CD14-positive monocyte (primary cell): ENCODE data around the gene MTUS2. TPM values are rescaled to one million over a fixed set of nuclear protein-coding genes. Genes with fewer than 3 reads are reported as not detected.
A peak's percentile ranks its signal among the peaks of the same experiment; 100 is the strongest.

Experiments
- DNase-seq, 3 donors: peaks; one replicate each; pipeline ENCODE4 v3.0.0-alpha.2; 2011 to 2022
- H2AFZ ChIP-seq: 2 replicates; pipeline ENCODE4 v1.6.0; 2012; ENCODE audit warnings: mild to moderate bottlenecking, low read depth, low read length, inconsistent platforms; ENCODE audit not compliant: insufficient read depth, poor library complexity, severe bottlenecking
- H3K27ac ChIP-seq, 2 donors: 1 replicate in 1 of 2; 2 replicates in 1 of 2; pipeline ENCODE4 v1.5.1; 2012 to 2013; ENCODE audit warnings: low read length in 2 of 2, control low read depth in 1 of 2, inconsistent platforms in 1 of 2, low read depth in 1 of 2, mild to moderate bottlenecking in 1 of 2
- H3K27me3 ChIP-seq, 2 donors: one replicate each; pipeline versions ENCODE4 v1.6.0 to v1.6.1; 2011 to 2013; ENCODE audit warnings: low read length in 2 of 2; ENCODE audit not compliant: control insufficient read depth in 2 of 2, insufficient read depth in 2 of 2
- H3K36me3 ChIP-seq, 2 donors: replicated peaks in 1 of 2; 1 replicate in 1 of 2; 2 replicates in 1 of 2; pipeline versions ENCODE4 v1.5.1 to v1.6.1; 2012 to 2013; ENCODE audit warnings: low read length in 2 of 2, control low read depth in 1 of 2, inconsistent platforms in 1 of 2, mild to moderate bottlenecking in 1 of 2; ENCODE audit not compliant: insufficient read depth in 2 of 2, control insufficient read depth in 1 of 2
- H3K4me1 ChIP-seq, 2 donors: 1 replicate in 1 of 2; 2 replicates in 1 of 2; pipeline versions ENCODE4 v1.5.1 to v1.6.1; 2012 to 2013; ENCODE audit warnings: low read length in 2 of 2, control low read depth in 1 of 2, inconsistent platforms in 1 of 2, mild to moderate bottlenecking in 1 of 2, moderate library complexity in 1 of 2; ENCODE audit not compliant: insufficient read depth in 2 of 2, control insufficient read depth in 1 of 2
- H3K4me2 ChIP-seq: replicated peaks from 2 replicates; pipeline ENCODE3; 2012; ENCODE audit warnings: low read length, moderate library complexity, mild to moderate bottlenecking; ENCODE audit not compliant: poor library complexity, severe bottlenecking; ENCODE audit errors: extremely low read depth
- H3K4me3 ChIP-seq, 3 experiments: fragments of 200-600 bp in 1 of 3; sonication (generic) in 1 of 3; replicated peaks in 1 of 3; 1 replicate in 2 of 3; 2 replicates in 1 of 3; pipeline ENCODE4 v1.5.1; 2011 to 2013; ENCODE audit warnings: low read length in 3 of 3, mild to moderate bottlenecking in 3 of 3, control low read depth in 2 of 3, low read depth in 2 of 3, inconsistent platforms in 1 of 3, moderate library complexity in 1 of 3
- H3K79me2 ChIP-seq: 2 replicates; pipeline ENCODE4 v1.6.0; 2012; ENCODE audit warnings: mild to moderate bottlenecking, control low read depth, inconsistent platforms, low read length, moderate library complexity; ENCODE audit not compliant: insufficient read depth
- H3K9ac ChIP-seq: 2 replicates; pipeline ENCODE4 v1.6.0; 2017; ENCODE audit warnings: low read length, mild to moderate bottlenecking; ENCODE audit not compliant: insufficient read depth, poor library complexity, severe bottlenecking
- H3K9me3 ChIP-seq, 2 donors: replicated peaks in 1 of 2; 1 replicate in 1 of 2; 2 replicates in 1 of 2; pipeline versions ENCODE4 v1.5.1 to v1.6.1; 2012 to 2013; ENCODE audit warnings: low read length in 2 of 2, control low read depth in 1 of 2; ENCODE audit not compliant: control insufficient read depth in 1 of 2, insufficient read depth in 1 of 2
- H4K20me1 ChIP-seq: 2 replicates; pipeline ENCODE4 v1.6.0; 2012; ENCODE audit warnings: mild to moderate bottlenecking, low read length, control low read depth, moderate library complexity; ENCODE audit not compliant: insufficient read depth
- H3K27ac Mint-ChIP-seq, 7 donors: one replicate each; pipeline ENCODE4 v1.8.0; 2020; ENCODE audit warnings: mild to moderate bottlenecking in 7 of 7, mixed read lengths in 7 of 7, moderate library complexity in 6 of 7, inconsistent platforms in 2 of 7
- H3K27me3 Mint-ChIP-seq, 3 donors: one replicate each; pipeline ENCODE4 v1.8.0; 2021 to 2022; ENCODE audit warnings: low read depth in 3 of 3, mild to moderate bottlenecking in 3 of 3, mixed read lengths in 3 of 3, moderate library complexity in 3 of 3, inconsistent platforms in 1 of 3
- H3K36me3 Mint-ChIP-seq, 2 donors: one replicate each; pipeline ENCODE4 v1.8.0; 2020; ENCODE audit warnings: mixed read lengths in 2 of 2, inconsistent platforms in 1 of 2, mild to moderate bottlenecking in 1 of 2
- H3K4me1 Mint-ChIP-seq: one replicate; pipeline ENCODE4 v1.8.0; 2020; ENCODE audit warnings: mild to moderate bottlenecking, mixed read lengths
- H3K4me3 Mint-ChIP-seq, 2 donors: one replicate each; pipeline ENCODE4 v1.8.0; 2020; ENCODE audit warnings: mild to moderate bottlenecking in 2 of 2, mixed read lengths in 2 of 2, moderate library complexity in 1 of 2
- H3K9me3 Mint-ChIP-seq, 7 donors: one replicate each; pipeline ENCODE4 v1.8.0; 2020 to 2022; ENCODE audit warnings: mixed read lengths in 7 of 7, mild to moderate bottlenecking in 6 of 7, moderate library complexity in 6 of 7, inconsistent platforms in 2 of 7
- CTCF ChIP-seq: fragments of 200-600 bp; IDR thresholded peaks from one replicate; pipeline ENCODE4 v1.8.0; 2022; ENCODE audit warnings: antibody characterized with exemption, mild to moderate bottlenecking
- WGBS: methylation state at CpG from one replicate; pipeline ENCODE4 v1.1.5; 2013; ENCODE audit warnings: missing lambda C conversion rate; ENCODE audit not compliant: insufficient coverage; 5-methylcytosine and 5-hydroxymethylcytosine counted together
- intact Hi-C, 2 donors: fragments of 100-400 bp; cut with micrococcal nuclease; formaldehyde crosslinking; loops; one replicate each; pipeline versions ENCODE4 v1.15.0 to v1.15.1; 2023
- polyA plus RNA-seq, 3 donors: library from polyadenylated mRNA; depleted of rRNA in 1 of 3; unstranded in 2 of 3; stranded (reverse) in 1 of 3; fragments of 300-500 nt in 2 of 3; fragments of >200 nt in 1 of 3; fragmentation: Illumina TruSeq in 2 of 3; gene quantifications; 1 replicate in 2 of 3; 2 replicates in 1 of 3; pipeline ENCODE4 v1.2.3, GENCODE V29; 2012 to 2021

MTUS2 gene
- polyA plus RNA-seq, 3 donors: 0.04 TPM; not detected in 2

- no peak overlapping the region for H2AFZ ChIP-seq
- WGBS: 95% methylated on average over 22 of the region's 24 CpGs
- Mint-ChIP-seq H3K4me3 (peak overlapping the region in 1 of 2 donors; percentile 4), H3K9me3 (no peaks in the 10 kb centered on the region), H3K27ac (no peak overlapping the region), H3K4me1 (no peaks in the 10 kb centered on the region), H3K36me3 (peaks cover 47 to 56% of the 10 kb centered on the region in 2 donors), H3K27me3 (peaks cover 0 to 2% (median 1%) of the 10 kb centered on the region in 3 donors)
- H4K20me1 ChIP-seq: no peaks in the 10 kb centered on the region
- no peak overlapping the region for H3K4me3 ChIP-seq
- H3K9me3 ChIP-seq: no peaks in the 10 kb centered on the region
- intact Hi-C loops: no loop called here
- no peaks in the 10 kb centered on the region for H3K27me3 ChIP-seq
- H3K4me2 ChIP-seq: no peak overlapping the region
- H3K36me3 ChIP-seq: peaks cover 35 to 70% of the 10 kb centered on the region in 2 donors
- no peak for DNase-seq
- no peak overlapping the region for H3K27ac ChIP-seq
- peaks cover 4% of the 10 kb centered on the region for H3K79me2 ChIP-seq
- no peaks in the 10 kb centered on the region for H3K4me1 ChIP-seq
- TF ChIP-seq CTCF: no peak
- no peak overlapping the region for H3K9ac ChIP-seq
These were observed 715.8 kb downstream of the MTUS2 start for GRCh38 chr13:29535663-29536655.

- Histone ChIP-seq H3K4me3 (no peak overlapping the region), H3K9ac (no peak overlapping the region), H3K27me3 (no peaks in the 10 kb centered on the region), H3K4me1 (no peaks in the 10 kb centered on the region), H4K20me1 (no peaks in the 10 kb centered on the region), H3K4me2 (no peak overlapping the region), H2AFZ (no peak overlapping the region), H3K79me2 (peaks cover 5% of the 10 kb centered on the region), H3K27ac (no peak overlapping the region), H3K9me3 (no peaks in the 10 kb centered on the region), H3K36me3 (peaks cover 32 to 63% of the 10 kb centered on the region in 2 donors)
- intact Hi-C loops: no loop called here
- Mint-ChIP-seq H3K27me3 (peaks cover 0 to 2% (median 1%) of the 10 kb centered on the region in 3 donors), H3K4me3 (no peak overlapping the region), H3K9me3 (no peaks in the 10 kb centered on the region), H3K4me1 (no peaks in the 10 kb centered on the region), H3K36me3 (peaks cover 49 to 51% of the 10 kb centered on the region in 2 donors), H3K27ac (peak overlapping the region in 2 of 7 donors; percentile 21 to 30)
- DNase-seq: no peak
- TF ChIP-seq CTCF: no peak
- 80% methylated on average over 3 of the region's 7 CpGs for WGBS
These were observed 716.7 kb downstream of the MTUS2 start for GRCh38 chr13:29536853-29537252.
